Stimulated activated CD4-positive, alpha-beta T cell treated with anti-CD3 and anti-CD28 coated beads, TNF-alpha, amount 100 ng/mL, for 1 hour (primary cell): ENCODE results near the gene LRRC73.
"Not testable (repeated sequence)": the region's sequence is repeated elsewhere in the genome, so short reads cannot be mapped to it uniquely, and the experiment has no call there.

ENCODE experiments used
- DNase-seq, 3 donors: peaks; one replicate each; pipeline ENCODE4 v3.0.0-alpha.2; 2020; ENCODE audit warnings: low read depth in 3 of 3, low spot score in 1 of 3

LRRC73 gene

GRCh38 chr6:43509984-43510826 lies at the start of gene LRRC73:
Gene LRRC73, minus strand, starts transcription at chr6:43510346. Its CDS starts 561 bp downstream, at chr6:43509785.
- DNase-seq = peak; percentile 29 to 77 (median 47)

- DNase-seq = no peak
Measured at GRCh38 chr6:43559328-43559727, 49.2 kb upstream of the LRRC73 start.

- not testable (repeated sequence) for DNase-seq
Measured at GRCh38 chr6:43557620-43558019, 47.5 kb upstream of the LRRC73 start.

GRCh38 chr6:43547222-43547621 lies 37.1 kb upstream of the LRRC73 start:
- no peak for DNase-seq

GRCh38 chr6:43544461-43544860 lies 34.3 kb upstream of the LRRC73 start:
- no peak for DNase-seq

GRCh38 chr6:43541774-43542471 lies 31.8 kb upstream of the LRRC73 start:
- no peak for DNase-seq

- no peak for DNase-seq
Measured at GRCh38 chr6:43540507-43540906, 30.4 kb upstream of the LRRC73 start.

- DNase-seq = not testable (repeated sequence)
Measured at GRCh38 chr6:43539409-43539808, 29.3 kb upstream of the LRRC73 start.

- DNase-seq = not testable (repeated sequence)
Measured at GRCh38 chr6:43538986-43539385, 28.8 kb upstream of the LRRC73 start.

GRCh38 chr6:43532201-43532600 lies 22.1 kb upstream of the LRRC73 start:
- no peak for DNase-seq

GRCh38 chr6:43524483-43524961 lies 14.4 kb upstream of the LRRC73 start:
- no peak for DNase-seq

GRCh38 chr6:43523284-43523683 lies 13.1 kb upstream of the LRRC73 start:
- no peak for DNase-seq

- DNase-seq = no peak
Measured at GRCh38 chr6:43522547-43523261, 12.6 kb upstream of the LRRC73 start.

GRCh38 chr6:43521836-43522235 lies 11.7 kb upstream of the LRRC73 start:
- DNase-seq = no peak

- no peak for DNase-seq
Measured at GRCh38 chr6:43520097-43520496, 10.0 kb upstream of the LRRC73 start.

GRCh38 chr6:43517505-43518357 lies 7.6 kb upstream of the LRRC73 start:
- DNase-seq = no peak

- peak; percentile 91 to 93 (median 92) for DNase-seq
Measured at GRCh38 chr6:43516697-43517504, 6.8 kb upstream of the LRRC73 start, which contains the start of the genes POLR1C and YIPF3. Gene POLR1C, plus strand, starts transcription at chr6:43517089. Its CDS starts 21 bp downstream, at chr6:43517110. Gene YIPF3, minus strand, starts transcription at chr6:43516926. Its CDS starts 119 bp downstream, at chr6:43516807.

GRCh38 chr6:43516367-43516696 lies 6.2 kb upstream of the LRRC73 start:
- DNase-seq = no peak

- no peak for DNase-seq
Measured at GRCh38 chr6:43515808-43516207, 5.7 kb upstream of the LRRC73 start.
